Fibroblast of pulmonary artery (primary cell): ENCODE results near the gene BRIP1.
A peak's percentile ranks its signal among the peaks of the same experiment; 100 is the strongest.

ENCODE experiments used
- DNase-seq: peaks from one replicate; pipeline ENCODE4 v3.0.0-alpha.2; 2010; ENCODE audit warnings: low read depth
- H3K4me3 ChIP-seq: replicated peaks from 2 replicates; pipeline ENCODE4 v1.5.1; 2011; ENCODE audit warnings: low read depth, mild to moderate bottlenecking, control low read depth, low read length, moderate library complexity
- CTCF ChIP-seq: IDR thresholded peaks from 2 replicates; pipeline ENCODE4 v1.5.1; 2011; ENCODE audit warnings: mild to moderate bottlenecking, control low read depth, low read length, inconsistent platforms; ENCODE audit errors: missing control alignments

Gene BRIP1

GRCh38 chr17:61862975-61863800 is at the start of gene BRIP1:
Gene BRIP1, minus strand, starts transcription at chr17:61863528. Its CDS starts 1,989 bp downstream, at chr17:61861539.
- DNase-seq, result peak; percentile 94
- H3K4me3 ChIP-seq, result peak within 1 kb of the TSS; percentile 68
- TF ChIP-seq CTCF, result no peak

- no peak for DNase-seq
- H3K4me3 ChIP-seq, result no peak overlapping the region
- no peak for TF ChIP-seq CTCF
Observed at GRCh38 chr17:61908292-61909037, 45.1 kb upstream of the BRIP1 start.

DNA sequence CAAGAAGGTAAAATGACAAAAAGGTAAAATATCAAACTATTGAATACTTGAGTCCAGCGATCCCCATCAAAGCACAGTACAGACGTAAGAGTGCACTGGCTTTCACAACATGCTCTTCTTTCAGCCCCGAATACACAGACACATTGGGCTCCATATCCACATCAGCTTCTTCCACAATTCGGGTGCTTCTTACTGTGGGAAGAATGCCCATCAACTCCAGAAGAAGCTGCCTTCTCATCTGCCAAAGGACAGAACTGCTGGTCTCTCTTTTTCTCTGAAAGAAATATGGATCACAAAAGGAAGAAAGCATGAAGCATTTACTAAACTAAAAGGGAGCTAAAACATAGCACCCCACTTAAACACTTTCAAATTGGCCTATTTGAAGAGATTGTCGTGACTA is 44.0 kb upstream of the BRIP1 start:
- no peak overlapping the region for H3K4me3 ChIP-seq
- no peak for DNase-seq
- no peak for TF ChIP-seq CTCF

GRCh38 chr17:61904094-61904710 is 40.9 kb upstream of the BRIP1 start:
- no peak overlapping the region for H3K4me3 ChIP-seq
- no peak for TF ChIP-seq CTCF
- no peak for DNase-seq

GRCh38 chr17:61903251-61903650 is 39.9 kb upstream of the BRIP1 start:
- no peak for DNase-seq
- TF ChIP-seq CTCF, result no peak
- H3K4me3 ChIP-seq, result no peak overlapping the region

DNA sequence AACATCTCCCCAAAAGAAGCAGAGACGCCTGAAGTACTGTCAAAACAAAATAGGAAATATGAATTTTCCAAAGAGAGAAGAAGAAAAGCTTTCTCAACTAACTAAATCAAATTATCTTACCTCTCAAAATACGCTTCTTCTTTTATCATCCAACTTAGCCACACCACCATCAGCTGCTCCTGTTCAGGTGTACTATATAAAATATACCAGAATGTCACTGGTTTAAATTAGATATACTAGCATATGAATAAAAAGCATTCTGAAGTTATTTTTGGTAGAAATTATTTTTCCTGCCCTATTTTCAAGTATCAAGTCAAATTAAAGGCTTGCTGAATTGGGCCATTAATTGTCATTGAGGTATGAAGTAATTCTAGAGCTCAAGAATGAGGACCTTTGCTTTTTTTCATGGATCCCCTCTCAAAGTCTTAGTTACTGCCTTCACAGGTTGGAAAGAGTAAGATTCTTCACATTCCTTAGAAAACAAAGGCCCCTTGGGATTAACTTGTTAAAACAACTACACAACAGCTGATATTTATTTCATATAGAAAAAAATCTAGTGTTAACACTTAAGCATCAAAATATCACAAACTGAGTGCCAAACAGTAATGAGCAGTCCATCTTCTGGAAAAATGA is 34.3 kb upstream of the BRIP1 start:
- no peak overlapping the region for H3K4me3 ChIP-seq
- DNase-seq, result no peak
- TF ChIP-seq CTCF, result no peak
